Measurements from ENCODE around the gene ZC2HC1C.

ZC2HC1C gene

DNA sequence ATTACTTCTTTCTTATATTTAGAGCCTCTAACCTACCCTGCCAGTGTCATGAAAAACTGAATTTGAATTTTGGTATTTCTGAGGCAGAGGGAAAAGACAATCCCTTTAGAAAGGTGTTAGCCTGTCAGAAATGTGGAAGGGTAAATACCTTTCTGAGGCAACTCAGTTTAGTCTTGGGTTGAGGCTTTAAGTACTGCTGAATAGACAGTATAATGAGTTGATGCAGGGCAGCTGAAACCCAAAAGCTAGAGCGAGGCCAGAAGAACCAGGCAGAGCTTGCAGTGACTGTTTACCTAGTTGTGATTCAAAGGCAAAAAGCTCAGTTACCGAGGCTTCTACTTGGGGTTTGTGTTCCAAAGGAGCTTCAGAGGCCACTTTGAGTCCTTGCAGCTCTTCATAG, 18.7 kb downstream of the ZC2HC1C start:
- no peak overlapping the region for H3K4me3 ChIP-seq (replicated peaks; ENCODE audit: low read depth, low read length)
- TF ChIP-seq, protein P1, sequence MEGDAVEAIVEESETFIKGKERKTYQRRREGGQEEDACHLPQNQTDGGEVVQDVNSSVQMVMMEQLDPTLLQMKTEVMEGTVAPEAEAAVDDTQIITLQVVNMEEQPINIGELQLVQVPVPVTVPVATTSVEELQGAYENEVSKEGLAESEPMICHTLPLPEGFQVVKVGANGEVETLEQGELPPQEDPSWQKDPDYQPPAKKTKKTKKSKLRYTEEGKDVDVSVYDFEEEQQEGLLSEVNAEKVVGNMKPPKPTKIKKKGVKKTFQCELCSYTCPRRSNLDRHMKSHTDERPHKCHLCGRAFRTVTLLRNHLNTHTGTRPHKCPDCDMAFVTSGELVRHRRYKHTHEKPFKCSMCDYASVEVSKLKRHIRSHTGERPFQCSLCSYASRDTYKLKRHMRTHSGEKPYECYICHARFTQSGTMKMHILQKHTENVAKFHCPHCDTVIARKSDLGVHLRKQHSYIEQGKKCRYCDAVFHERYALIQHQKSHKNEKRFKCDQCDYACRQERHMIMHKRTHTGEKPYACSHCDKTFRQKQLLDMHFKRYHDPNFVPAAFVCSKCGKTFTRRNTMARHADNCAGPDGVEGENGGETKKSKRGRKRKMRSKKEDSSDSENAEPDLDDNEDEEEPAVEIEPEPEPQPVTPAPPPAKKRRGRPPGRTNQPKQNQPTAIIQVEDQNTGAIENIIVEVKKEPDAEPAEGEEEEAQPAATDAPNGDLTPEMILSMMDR (IDR thresholded peaks at IDR 0.05; ENCODE audit: low read depth, low read length, missing control alignments): no peak
- DNase-seq (ENCODE audit: extremely low read depth, low read depth): no peak

DNA sequence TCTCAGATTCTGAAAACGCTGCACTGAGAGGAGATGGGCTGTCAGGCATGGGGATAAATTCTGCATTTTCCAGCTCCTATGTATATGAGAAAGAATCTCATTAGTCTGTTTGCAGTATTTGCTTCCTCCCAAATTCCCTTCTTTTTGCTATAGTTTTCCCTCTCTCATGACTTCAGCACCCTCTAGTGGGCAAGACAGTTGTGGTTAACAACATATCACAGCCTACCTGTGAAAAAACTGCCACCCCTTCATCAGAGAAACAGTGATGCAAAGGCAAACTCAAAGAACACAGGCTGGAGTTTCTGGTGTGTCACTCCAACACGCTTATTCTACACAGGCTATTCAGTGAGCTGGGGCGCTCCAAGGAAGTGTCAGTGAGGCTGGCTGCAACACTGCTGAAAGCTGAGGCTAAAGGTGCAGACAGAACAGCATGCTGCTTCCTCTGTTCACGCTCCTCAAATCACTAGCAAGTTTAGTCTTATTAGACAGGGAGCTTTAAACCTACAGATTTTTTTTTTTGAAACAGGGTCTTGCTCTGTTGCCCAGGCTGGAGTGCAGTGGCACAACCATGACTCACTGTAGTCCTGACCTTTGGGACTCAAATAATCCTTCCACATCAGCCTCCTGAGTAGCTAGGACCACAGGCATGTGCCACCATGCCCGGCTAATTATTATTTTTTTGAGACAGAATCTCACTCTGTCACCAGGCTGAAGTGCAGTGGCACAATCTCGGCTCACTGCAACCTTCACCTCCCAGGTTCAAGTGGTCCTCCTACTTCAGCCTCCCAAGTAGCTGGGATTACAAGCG, 19.3 kb downstream of the ZC2HC1C start:
- TF ChIP-seq, protein P1 (IDR thresholded peaks at IDR 0.05; ENCODE audit: low read depth, low read length, missing control alignments): peak; percentile 74
- H3K4me3 ChIP-seq (replicated peaks; ENCODE audit: low read depth, low read length): no peak overlapping the region
- DNase-seq (ENCODE audit: extremely low read depth, low read depth): peak; percentile 31

DNA sequence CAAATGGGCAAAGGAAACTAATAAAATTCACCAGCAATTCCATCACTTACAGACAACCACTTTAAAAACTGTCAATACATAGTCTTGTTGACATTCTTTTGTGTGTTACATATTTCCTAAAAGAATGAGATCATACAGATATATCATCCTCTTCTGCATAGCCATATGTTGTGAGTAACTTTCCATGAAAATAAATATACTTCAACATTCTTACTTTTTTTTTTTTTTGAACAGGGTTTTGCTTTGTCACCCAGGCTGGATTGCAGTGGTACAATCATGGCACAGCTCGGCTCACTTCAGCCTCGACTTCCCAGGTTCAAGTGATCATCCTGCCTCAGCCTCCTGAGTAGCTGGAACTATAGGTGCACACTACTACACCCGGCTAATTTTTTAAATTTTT, 20.9 kb downstream of the ZC2HC1C start:
- no peak overlapping the region for H3K4me3 ChIP-seq (replicated peaks; ENCODE audit: low read depth, low read length)
- DNase-seq (ENCODE audit: extremely low read depth, low read depth): no peak
- TF ChIP-seq, protein P1 (IDR thresholded peaks at IDR 0.05; ENCODE audit: low read depth, low read length, missing control alignments): no peak

DNA sequence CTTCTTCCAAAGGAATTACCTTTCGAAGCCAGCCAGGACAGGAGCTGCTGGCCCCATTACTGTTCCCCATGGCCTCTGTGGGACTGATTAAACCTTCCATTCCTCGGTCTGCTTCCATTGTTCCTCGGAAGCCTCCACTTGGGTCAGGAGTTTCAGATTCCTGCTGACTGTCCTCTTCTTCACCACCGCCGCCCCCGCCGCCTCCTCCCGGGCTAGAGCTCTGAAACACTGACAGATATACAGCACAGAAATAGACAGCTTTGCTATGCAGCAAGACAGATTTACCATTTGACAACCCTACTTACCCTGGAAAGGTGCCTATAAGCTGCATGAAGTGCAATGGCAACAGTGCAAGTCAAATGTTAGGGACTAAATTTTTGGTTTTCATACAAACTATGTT, 21.8 kb downstream of the ZC2HC1C start:
- no peak for DNase-seq (ENCODE audit: extremely low read depth, low read depth)
- H3K4me3 ChIP-seq (replicated peaks; ENCODE audit: low read depth, low read length): no peak overlapping the region
- TF ChIP-seq, protein P1 (IDR thresholded peaks at IDR 0.05; ENCODE audit: low read depth, low read length, missing control alignments): no peak

DNA sequence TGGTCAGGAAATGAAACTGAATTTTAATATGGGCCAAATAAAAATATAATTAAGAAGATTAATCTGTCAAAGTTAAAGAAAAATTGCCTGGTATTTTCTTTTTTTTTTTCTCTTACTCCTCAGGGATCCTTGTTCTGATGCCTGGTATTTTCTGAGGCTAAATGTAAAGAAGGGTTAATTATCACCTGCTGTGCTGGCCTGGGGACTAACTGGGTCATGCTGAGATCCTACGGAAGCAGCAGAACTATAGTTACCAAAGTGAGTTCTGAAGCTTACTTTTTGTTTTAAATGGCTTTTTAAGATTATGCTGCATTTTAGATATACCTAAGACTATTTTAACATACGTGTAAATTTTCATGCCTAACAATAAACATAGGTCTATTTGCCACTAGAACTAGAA, 23.3 kb downstream of the ZC2HC1C start:
- no peak for DNase-seq (ENCODE audit: extremely low read depth, low read depth)
- TF ChIP-seq, protein P1 (IDR thresholded peaks at IDR 0.05; ENCODE audit: low read depth, low read length, missing control alignments): no peak
- no peak overlapping the region for H3K4me3 ChIP-seq (replicated peaks; ENCODE audit: low read depth, low read length)

DNA sequence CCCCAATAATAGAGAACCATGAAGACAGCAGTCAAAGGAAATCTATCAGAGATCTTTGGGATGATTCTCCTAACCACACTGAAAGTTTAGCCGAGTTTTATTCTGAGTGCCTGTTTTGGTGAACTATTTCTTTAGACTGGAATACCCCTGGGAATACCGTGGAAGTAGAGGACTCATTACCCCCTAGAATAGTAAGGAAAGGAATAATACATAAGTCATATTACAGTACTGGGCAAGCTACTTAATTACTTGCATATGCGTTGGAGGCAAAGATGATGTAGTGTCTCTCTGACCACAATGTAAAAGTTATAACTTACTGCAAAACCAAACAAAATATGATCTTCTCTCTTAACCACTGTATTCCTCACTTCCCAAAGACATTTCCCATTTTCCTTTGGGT, 25.5 kb downstream of the ZC2HC1C start:
- TF ChIP-seq, protein P1 (IDR thresholded peaks at IDR 0.05; ENCODE audit: low read depth, low read length, missing control alignments): no peak
- H3K4me3 ChIP-seq (replicated peaks; ENCODE audit: low read depth, low read length): no peak overlapping the region
- DNase-seq (ENCODE audit: extremely low read depth, low read depth): no peak

DNA sequence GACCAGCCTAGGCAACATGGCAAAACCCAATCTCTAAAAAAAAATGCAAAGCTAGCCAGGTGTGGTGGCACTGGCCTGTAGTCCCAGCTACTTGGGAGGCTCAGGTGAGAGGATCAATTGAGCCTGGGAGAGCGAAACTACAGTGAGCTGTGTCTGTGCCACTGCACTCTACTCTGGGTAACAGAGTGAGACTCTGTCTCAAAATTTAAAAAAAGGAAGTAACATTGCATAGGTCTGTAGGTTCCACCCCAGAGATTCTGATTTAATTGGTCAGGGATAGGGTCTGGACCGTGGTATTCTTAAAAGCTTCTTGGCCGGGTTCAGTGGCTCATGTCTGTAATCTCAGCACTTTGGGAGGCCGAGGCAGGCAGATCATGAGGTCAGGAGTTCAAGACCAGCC, 26.2 kb downstream of the ZC2HC1C start:
- no peak for DNase-seq (ENCODE audit: extremely low read depth, low read depth)
- H3K4me3 ChIP-seq (replicated peaks; ENCODE audit: low read depth, low read length): no peak overlapping the region

More for the DNA sequence above, 26.2 kb downstream of the ZC2HC1C start:
- TF ChIP-seq, protein P1 (IDR thresholded peaks at IDR 0.05; ENCODE audit: low read depth, low read length, missing control alignments): no peak

Measured in HFF-Myc (cell line).